Stimulated activated CD8-positive, alpha-beta memory T cell treated with anti-CD3 and anti-CD28 coated beads, Interleukin-4, amount 100 ng/mL, for 24 hours (primary cell): ENCODE measurements around the gene NUP98.

Experiments used
- DNase-seq: peaks from one replicate; pipeline ENCODE4 v3.0.0-alpha.2; 2020; ENCODE audit warnings: low read depth

Gene NUP98

DNA sequence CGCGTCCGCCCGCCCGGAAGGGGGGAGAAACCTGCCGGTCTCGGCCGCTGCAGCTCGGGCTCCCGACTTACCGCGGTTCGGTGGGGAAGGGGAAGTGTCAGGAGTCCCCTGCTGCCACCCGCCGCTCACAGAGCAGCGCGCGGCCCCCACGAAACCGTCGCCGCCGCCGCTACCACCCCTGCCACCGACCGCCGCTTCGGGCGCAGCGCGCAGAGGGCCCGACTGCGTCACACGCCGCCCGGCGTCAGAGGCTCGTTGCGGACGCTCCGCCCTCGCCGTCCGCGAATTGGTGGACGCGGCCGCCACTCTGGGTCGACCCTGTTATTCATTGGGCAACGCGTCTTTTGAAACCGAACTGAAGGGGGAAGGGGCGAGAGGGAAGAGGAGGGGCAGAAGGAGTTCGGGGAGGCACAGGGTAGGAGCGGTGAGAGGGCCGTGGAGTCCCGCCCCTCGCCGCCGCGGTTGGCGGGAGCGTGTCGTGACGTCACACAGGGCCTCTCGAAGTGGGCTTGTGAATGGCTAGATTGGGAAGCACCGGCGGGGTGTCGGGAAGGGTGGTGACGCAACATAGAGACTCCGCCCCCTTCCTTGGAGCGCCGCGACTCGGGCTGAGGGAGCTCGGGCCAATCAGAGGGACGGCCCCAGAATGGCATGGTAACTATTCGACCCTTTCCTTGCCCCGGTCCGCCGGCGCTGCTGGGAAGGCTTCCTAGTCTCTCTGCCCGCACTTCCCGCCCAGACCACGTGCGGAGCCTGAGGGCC, at the start of gene NUP98:
Gene NUP98 (minus strand): TSS at position 226 of the 762 bp plus-strand sequence. CDS start 15,437 bp downstream, outside the sequence.
- DNase-seq, result peak; percentile 99

DNA sequence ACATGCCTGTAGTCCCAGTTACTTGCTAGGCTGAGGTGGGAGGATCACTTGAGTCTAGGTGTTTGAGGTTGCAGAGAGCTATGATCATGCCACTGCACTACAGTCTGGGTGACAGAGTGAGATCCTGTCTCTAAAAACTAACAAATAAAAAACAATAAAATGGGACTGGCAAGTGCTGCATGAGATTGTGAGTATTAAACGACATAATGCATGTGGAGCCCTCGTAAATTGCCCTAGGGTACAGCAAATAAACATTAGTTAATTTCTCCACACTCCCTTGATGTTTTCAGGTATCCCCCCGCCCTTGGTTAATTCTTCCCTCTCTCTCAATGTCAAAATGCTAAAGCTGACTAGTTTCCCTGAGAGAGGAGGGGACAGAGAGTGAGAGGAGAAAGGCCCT, 48.3 kb upstream of the NUP98 start:
- no peak for DNase-seq

DNA sequence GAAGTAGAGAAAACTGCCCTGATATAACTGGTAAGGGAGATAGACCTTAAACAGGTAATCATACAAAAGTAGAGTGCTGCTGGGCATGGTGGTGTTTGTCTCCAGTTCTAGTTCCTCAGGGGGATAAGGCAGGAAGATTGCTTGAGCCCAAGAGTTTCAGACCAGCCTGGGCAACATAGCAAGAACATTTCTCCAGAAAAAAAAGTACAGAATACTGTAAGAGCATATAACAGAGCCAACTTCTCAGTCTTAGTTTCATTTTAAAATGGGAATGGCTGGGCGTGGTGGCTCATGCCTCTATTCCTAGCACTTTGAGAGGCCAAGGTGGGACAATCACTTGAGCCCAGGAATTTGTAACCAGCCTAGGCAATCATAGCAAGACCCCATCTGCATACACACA, 47.9 kb upstream of the NUP98 start:
- no peak for DNase-seq

DNA sequence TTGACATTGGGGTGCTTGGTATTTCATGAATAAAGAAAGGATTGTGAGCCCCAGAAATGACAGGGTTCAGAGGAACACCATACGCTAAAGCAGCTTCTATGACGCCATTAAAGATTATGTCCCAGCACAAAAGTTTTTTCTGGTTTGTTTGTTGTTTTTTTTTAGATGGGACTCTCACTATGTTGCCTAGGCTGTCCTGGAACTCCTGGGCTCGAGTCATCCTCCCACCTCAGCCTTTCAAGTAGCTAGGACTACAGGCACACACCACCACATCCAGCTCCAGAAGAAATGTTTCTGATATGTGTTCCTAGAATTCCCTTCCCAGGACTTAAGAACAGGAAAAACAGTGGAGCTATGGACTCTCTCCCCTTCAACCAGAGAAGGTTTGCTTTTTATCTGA, 46.0 kb upstream of the NUP98 start:
- no peak for DNase-seq

DNA sequence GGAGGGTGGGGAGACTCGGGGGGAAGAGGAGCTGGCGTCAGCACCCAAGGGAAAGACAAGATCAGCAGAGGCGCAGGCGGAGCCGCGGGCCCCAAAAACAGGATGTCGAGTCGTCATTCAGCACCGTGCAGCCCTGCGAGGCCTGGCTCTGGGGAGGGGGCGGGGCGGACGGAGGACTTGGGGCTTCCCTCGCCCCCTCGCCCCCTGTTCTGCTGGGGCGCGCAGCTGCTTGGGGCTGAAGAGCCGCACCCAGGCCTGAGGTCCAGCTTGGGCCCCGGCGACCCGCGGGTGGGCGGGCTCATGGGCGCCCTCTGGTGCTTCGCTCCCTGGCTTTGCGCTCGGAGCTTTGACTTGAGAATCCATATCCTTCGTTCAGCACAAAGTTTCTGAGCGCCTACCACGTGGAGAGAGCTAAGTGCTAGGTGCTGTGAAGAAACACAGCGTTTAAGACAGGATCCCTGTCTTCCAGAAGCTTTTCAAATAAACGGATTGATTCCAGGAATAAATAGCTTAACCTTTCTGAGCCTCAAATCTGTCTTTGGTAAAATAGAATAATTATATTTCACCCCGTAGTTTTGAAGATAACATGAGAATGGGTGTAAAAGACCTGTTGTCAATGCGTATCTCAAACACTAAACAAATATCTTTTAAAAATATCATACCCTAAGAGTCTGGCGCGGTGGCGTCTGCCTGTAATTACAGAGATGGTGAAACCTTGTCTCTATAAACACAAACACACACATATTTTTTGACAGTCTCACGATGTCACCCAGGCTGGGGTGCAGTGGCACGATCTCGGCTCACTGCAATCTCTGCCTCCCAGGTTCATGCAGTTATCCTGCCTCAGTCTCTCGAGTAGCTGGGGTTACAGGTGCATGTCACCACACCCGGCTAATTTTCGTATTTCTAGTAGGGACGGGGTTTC, 44.3 kb upstream of the NUP98 start:
- no peak for DNase-seq

DNA sequence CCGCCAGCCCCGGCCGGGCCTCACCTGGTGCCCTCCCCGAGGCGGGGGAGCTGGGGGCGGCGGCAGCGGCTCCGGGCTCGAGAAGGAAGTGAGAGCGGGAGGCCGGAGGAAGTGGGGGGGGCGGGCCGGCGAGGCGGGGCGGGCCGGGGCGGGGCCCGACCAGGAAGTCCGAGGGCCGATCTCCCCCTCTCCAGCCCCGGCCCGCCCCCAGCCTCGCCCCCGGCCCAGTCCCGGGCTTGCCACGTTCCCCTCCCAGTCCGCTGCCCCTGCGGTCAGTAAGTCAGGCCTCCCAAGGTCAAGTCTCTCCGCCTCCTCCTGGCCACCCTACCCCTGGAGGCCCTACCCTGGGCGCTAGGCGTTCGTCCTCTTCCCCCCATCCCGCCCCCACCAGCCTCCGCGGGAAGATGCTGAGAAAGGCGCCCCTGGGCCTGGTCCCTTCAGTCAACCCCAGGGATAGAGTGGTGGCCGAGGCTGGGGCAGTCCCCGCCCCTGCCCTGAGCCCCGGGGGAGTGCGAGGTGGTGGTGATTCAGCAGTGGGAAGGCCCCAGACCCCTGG, 43.6 kb upstream of the NUP98 start, which contains the start of gene RHOG:
Gene RHOG (minus strand): TSS at position 90 of the 556 bp plus-strand sequence. CDS start 12,821 bp downstream, outside the sequence.
- peak; percentile 90 for DNase-seq

DNA sequence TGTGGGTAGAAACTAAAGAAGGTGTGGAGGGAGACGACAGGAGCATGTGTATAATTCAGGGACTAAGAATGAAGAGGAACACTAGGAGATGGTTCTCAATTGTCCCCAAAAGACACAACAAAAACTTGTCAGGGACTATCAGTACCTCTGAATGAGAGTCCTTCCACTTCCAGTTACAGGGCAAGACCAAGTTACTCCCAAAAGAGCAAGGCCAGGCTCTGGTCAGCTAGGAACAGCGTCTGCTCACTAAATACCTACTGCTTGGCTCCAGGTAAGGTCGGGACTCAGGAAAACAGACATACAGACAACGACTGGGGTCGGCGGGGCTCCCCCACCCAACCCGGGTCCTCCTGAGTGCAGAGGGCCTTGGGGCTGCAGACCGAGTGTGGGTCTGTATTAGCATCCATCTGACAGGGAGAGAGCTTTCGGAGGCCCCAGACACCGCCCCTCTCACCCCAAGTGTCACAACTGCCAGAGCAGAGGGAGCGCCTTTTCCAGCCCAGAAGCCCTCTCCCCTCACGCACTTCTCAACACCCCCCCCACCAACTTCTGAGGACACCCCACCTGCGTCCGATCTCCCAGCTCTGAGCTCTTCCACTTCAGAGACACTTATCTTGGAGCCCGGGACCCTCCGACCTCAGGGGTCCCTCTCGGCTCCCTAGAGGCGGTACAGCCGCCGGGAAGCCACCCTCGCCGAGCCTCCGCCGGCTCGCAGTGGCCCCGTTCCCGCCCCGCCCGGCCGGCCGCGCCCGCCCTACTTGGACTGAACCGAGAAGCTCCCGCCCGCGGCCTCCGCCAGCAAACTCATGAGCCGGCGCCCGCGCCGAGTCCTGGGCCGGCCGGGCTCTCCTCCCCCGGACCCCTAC, 42.9 kb upstream of the NUP98 start:
- DNase-seq, result no peak

DNA sequence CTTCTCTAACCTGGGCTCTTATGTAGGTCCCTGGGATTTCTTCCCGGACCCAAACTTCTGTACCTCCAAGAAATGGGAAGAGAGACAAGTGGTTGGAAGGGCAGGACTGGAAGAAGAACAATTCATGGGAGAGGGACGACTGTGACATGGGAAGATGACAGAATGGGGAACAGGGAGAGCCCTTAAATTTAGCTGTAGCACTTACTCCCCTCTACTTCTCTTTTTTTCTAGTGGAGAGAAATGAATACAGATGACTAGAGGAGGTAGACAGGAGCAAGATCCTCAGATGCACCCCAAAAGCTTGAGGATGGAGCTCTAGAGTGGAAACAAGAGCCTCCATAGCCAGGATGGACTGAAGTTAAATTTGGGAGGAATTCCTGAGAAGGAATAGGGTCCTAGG, 41.1 kb upstream of the NUP98 start:
- no peak for DNase-seq

DNA sequence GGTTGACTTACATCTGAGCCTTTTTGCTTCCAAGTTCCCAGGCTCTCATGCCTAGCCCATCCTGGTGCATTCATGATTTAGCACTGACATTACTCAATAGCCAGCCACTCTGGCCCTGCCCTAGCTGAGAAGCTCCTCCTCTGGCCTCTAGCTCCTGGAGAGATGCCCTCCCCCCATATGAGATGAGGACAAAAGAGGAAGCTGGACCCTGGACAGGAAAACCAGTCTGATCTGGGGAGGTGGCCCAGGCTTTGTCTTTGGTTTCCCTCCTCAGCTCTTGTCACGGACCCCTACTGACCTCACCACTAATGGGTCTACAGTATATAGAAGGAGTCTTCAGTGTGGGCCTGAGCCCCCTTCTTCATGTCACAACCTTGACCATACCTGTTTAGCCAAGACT, 40.4 kb upstream of the NUP98 start:
- DNase-seq, result no peak

DNA sequence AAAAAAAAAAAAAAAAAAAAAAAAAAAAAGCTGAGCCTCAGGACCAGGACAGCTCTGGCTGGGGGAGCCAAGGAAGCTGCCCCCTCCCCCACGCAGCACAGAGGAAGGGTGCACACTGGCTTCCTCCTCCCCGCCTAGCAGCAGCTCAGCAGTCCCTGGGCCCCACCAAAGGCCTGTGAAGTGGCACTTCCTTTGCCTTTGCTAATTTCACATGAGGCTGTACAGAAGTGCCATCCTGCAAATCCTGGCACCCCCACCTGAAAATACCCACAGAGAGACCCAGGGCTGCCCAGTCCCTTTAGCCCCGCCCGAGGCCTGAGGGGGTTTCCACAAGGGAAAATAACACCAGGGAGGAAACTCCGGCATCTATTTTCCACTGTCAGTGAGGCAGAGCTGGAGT, 39.5 kb upstream of the NUP98 start:
- peak; percentile 38 for DNase-seq

DNA sequence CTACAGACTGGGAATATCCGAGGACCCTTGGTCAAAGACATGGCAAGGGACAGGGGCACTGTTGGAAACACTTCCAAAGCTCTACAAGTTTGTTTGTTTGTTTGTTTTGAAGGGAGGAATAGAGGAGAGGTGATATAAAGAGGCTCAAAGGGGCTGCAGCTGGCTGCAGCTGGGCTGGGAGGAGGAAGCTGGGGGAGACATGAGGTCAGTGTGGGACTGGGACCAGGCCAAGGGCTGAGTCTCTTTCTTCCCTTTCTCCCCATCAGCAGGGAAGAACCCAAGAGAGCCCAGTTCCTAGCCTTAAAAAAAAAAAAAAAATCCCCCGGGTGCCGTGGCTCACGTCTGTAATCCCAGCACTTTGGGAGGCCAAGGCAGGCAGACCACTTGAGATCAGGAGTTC, 38.4 kb upstream of the NUP98 start:
- DNase-seq, result no peak

DNA sequence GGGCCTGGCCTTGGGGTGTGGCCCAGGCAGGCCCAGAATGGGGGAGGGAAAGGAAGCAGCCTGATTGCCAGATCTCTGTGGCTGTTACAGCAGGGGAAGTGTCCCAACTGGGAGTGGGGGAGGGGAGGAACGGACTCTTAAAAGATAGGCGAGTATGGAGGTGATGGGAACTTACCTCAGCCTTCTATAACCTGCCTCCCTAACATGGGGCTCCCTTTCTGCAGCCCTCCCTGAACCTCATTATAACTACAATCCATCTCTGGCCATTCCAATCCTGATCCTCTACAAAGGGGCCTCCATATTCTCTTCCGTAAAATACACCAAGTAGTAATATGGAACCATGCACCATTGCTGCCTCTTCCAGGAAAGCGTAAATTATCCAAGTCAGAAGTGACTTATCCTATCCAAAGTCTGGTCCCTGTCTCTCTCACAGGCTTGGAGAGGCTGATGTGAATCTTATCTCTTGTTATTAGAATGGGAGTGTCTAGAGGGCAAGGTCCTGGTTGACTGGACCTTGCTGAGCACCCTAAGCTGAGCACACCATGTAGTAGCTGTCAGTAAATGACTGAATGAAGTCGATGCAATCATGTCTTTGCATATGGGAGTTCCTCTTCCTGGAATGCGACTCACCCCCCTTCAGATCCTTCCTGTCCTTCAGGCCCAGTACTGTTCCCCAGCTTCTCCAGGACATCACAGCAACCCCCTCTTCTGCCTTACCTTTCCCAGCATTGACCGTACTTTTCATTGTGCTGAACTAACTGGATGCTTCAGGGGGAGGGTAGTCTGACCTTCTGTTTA, 37.5 kb upstream of the NUP98 start:
- DNase-seq, result no peak

DNA sequence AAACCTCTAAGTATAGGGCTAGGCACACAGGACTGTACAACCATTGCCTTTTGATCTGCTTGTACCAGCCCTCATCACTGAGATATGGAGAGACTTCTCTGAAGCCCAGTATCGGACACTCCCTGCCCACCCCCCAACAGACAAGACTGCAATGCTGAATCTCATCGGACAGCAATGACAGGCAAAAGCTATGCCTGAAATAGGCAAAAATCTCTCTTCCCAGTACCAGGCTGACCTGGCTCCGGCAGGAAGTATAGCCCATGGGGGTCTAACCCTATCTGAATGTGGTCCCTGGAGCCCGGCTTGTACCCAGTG, 37.0 kb upstream of the NUP98 start:
- no peak for DNase-seq

DNA sequence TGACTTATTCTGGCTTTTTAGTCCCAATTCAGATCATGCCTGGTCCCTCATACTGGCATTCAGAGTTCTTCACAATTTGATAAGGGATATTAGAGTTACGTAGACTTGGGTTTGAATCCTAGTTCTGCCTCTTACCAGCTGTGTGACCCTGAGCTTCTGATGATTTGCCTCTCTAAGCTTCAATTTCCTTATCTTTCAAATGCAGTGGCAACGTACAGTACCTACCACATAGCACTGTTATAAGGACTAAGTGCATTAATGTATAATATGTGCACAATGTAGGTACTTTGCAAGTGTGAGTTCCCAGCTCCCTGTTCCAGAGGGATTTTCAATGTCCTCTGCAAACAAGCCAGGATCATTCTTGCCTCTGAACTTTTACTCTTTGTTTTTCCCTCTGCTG, 36.1 kb upstream of the NUP98 start:
- no peak for DNase-seq

DNA sequence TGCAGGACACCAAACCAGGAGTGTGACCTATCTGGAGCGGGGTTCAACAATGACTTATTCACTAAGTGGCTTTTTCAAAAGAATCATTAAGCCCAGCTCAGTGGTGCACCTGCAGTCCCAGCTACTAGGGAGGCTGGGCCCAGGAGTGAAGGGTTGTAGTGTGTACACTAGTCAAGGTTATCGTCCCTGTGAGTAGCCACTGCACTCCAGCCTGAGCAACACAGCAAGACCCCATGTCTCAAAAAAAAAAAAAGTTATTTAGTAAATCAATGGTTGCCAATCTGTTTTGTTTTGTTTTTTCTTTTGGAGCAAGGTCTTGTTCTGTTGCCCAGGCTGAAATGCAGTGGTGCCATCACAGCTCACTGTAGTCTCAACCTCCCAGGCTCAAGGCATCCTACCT, 35.5 kb upstream of the NUP98 start:
- DNase-seq, result no peak

DNA sequence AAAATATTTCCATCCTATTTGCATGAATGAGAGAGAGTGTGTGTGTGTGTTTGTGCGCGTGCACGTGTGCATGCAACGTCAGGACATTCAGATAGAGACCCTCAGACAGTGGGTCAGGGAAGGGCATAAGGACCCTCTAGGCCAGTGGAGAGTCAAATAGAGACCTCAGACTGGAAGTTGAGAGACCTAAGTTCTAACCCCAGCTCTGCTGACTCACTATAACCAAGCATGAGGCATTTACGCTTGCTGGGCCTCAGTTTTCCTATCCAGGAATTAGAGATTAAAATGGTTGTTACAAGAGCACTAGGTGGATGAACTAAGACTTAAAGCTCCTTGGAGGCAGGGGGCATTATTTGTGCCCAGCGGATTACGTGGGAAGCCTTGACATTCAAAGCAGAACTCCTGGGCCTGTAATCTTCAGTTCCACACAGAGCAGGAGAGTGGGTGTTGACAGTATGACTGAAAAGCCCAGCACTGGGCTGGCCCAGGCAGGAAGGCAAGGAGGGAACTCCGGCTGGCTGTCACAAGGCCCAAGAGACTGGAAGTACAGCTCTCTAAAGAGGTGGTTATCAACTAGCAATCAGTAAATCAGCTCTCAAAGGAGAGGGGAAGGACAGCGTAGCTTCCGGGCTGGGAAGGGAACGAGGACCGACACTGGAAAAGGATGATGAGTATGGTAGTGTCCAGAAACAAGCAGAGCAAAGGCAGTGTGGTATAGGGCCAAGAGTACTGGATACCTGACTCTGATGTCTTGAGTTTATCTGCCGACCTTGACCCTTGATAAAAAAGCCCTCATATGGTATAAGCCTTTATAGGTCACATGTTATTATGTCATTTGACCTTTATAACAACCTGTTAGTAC, 34.3 kb upstream of the NUP98 start:
- no peak for DNase-seq

DNA sequence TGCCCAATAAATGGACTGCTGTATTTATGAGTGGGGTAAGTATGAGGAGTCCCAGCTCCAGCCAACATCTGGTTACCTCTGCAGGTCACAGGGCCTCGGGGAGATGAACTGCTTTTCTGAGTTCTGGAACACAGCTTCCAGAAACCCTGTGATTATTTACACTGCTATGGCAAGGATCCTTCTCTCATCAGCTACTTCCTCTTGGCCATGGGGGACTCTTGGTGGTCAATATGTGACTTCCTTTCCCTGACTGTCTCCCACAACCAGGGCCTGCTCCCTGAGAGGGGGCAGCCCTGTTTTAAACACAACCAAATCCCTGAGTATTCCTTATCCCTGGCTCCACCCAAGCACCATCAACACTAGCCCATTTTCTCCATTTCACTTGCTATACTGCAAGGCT, 33.4 kb upstream of the NUP98 start:
- no peak for DNase-seq

DNA sequence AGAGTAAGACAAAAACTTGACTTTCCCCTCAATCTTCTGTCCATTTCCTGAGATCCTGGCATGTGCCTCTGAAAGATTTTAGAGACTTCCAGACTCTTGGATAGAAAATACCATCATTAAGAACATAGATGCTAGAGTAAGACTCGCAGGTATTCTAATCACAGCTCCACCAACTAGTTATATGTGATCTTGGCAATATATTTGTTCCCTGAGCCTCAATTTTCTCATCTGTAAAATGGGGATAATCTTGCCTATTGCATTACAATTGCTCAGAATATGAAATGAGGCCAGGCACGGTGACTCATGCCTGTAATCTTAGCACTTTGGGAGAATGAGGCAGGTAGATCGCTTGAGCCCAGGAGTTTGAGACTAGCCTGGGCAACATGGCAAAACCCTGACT, 32.7 kb upstream of the NUP98 start:
- no peak for DNase-seq

DNA sequence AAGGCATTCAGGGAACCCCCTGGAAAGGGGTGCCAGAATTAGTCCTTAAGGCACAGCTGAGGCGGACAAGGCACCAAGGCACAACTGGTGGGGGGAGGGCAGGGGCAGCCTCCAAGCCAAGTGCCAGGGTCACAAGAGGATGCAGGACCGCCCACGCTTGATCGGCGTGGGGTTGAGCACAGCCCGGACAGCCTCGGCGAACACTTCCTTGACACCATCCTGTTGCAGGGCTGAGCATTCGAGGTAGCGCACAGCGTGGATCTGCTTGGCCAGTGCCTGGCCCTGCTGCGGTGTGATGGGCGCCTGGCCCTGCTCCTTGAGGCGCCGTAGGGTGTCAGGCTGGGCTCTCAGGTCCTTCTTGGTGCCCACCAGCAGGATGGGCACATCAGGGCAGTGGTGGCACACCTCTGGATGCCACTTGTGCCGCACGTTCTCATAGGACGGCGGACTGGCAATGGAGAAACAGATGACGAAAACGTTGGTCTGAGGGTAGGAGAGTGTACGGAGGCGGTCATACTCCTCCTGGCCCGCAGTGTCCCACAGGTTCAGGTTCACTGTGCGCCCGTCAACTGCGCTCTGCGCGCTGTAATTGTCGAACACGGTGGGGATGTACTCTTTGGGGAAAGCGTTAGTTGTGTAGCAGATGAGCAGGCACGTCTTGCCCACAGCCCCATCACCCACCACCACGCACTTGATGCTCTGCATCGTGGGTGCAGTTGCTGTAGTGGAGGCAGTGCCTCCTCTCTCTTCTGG, 30.3 kb upstream of the NUP98 start:
- DNase-seq, result no peak
